SH-SY5Y (cell line): ENCODE results near the gene CELF1.

Experiments used
- GATA2 ChIP-seq: IDR thresholded peaks from 2 replicates; pipeline ENCODE4 v1.6.1; 2011; ENCODE audit warnings: mild to moderate bottlenecking, low read depth, low read length
- GATA3 ChIP-seq: IDR thresholded peaks from 2 replicates; pipeline ENCODE4 v1.6.1; 2011; ENCODE audit warnings: low read depth, mild to moderate bottlenecking, low read length, moderate library complexity

The CELF1 gene

GRCh38 chr11:47426062-47426956 lies 126.6 kb downstream of the CELF1 start, which contains the start of gene PSMC3:
TSS of gene PSMC3 (minus strand) at chr11:47426439. CDS start at chr11:47426279, 160 bp downstream.
- no peak for TF ChIP-seq GATA2
- no peak for TF ChIP-seq GATA3

- no peak for TF ChIP-seq GATA3
- TF ChIP-seq GATA2 = no peak
Observed at GRCh38 chr11:47425611-47426010, 127.3 kb downstream of the CELF1 start.

- TF ChIP-seq GATA3 = no peak
- no peak for TF ChIP-seq GATA2
Observed at GRCh38 chr11:47418454-47419259, 134.3 kb downstream of the CELF1 start.

GRCh38 chr11:47417712-47418111 lies 135.2 kb downstream of the CELF1 start:
- TF ChIP-seq GATA2 (no peak), GATA3 (no peak)

- TF ChIP-seq GATA2 (no peak), GATA3 (no peak)
Observed at GRCh38 chr11:47415949-47416472, 136.9 kb downstream of the CELF1 start.
